ENCODE data around the gene SPIRE1.
"Not testable (repeated sequence)": the region's sequence is repeated elsewhere in the genome, so short reads cannot be mapped to it uniquely, and the experiment has no call there.

SPIRE1 gene

DNA sequence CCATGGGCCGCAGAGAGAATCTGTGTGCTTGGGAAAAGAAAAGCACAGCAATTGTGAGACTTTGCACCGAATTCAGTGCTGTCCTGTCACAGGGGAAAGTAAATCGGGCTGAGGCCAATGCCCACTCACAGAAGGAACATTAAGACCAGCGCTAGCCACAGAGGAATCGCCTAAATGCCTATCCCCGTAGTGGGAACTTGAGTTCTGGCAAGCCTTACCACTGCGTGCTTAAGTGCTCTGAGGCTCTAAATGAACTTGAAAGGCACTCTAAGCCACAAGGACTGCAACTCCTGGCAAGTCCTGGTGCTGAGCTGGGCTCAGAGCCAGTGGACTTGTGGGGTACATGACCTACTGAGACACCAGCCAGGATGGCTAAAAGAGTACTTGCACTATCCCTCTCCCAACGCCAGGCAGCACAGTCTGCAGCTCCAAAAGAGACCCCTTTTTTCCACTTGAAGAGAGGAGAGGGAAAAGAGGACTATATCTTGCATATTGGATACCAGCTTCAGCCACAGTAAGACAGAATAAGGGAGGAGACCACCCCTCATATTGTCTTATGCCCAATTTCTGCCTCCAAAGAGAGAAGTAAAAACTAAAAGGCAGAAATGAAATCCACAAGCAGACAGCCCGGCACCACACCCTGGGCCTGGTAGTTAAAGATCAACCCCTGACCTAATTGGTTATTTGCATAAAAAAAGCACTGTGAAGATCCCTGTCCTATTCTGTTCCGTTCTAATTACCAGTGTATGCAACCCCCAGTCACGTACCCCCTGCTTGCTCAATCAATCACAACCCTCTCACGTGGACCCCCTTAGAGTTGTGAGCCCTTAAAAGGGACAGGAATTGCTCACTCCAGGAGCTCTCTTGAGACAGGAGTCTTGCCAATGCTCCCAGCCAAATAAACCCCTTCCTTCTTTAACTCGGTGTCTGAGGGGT is 105.7 kb downstream of the SPIRE1 start:
- not testable (repeated sequence) for DNase-seq

DNA sequence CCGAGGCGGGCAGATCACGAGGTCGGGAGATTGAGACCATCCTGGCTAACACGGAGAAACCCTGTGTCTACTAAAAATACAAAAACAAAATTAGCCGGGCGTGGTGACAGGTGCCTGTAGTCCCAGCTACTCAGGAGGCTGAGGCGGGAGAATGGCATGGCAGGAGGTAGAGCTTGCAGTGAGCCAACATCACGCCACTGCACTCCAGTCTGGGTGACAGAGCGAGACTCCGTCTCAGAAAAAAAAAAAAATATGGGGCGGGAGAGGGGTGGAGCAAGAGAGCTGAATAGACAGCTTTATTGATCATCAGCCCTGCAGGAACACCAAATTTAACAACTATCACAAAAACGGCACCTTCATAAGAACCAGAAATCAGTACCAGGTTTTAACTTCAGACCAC is 106.4 kb downstream of the SPIRE1 start:
- not testable (repeated sequence) for DNase-seq

DNA sequence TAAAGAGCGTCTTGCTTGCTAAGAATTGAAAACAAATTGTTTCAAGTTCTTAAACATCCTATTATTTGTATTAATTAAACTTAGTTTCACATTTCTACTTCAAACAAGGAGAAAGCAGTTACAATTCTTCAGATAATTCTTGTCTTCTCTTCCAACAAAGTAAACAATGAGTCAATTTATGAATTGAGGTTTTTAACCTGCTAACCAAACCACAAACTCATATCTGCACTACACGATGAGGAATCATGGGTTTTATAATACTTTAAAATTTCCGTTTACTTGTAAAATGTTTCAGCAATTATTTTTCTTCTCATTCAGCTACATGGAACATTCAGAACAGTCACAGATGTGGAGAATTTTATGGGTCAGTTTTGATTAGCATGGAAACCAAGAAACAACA is 114.2 kb downstream of the SPIRE1 start:
- DNase-seq: no peak

DNA sequence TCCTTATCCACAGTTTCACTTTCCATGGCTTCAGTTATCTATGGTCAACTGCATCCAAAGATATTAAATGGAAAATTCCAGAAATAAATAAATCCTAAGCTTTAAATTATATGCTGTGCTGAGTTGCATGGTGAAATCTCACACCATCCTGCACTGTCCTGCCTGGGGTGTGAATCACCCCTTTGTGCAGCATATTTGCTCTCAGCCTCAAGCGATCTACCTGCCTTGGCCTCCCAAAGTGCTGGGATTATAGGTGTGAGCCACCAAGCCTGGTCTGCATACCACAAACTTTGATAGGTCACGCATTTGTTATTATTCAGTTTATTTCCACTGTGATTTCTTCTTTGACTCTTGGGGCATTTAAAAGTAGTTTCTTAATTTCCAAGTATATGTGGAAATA is 117.2 kb downstream of the SPIRE1 start:
- no peak for DNase-seq

DNA sequence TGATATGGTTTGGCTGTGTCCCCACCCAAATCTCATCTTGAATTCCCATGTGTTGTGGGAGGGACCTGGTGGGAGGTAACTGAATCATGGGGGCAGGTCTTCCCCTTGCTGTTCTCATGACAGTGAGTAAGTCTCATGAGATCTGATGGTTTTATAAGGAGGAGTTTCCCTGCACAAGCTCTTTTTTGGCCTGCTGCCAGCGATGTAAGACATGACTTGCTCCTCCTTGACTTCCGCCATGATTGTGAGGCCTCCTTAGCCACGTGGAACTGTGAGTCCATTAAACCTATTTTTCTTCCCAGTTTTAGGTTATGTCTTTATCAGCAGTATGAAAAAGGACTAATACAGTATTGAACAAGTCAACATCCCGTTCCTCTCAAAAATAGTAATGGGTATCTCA is 118.7 kb downstream of the SPIRE1 start:
- DNase-seq: not testable (repeated sequence)

DNA sequence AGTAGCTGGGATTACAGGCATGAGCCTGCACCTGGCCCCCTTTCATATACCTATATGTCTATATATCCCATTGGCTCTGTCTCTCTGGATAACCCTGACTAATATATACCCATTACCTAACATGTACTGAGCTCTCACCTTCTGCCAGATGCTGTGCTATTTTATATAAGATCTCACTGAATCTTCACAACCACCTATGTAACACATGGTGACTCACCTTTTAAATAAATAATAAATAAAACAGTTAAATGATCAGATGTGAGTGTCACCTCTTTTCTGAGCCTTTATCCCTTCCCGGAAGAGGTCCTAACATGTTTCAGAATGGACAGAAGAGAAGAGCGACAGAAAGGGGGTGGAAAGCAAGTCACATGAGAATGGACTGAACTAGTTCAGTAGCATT is 123.1 kb downstream of the SPIRE1 start:
- no peak for DNase-seq

DNA sequence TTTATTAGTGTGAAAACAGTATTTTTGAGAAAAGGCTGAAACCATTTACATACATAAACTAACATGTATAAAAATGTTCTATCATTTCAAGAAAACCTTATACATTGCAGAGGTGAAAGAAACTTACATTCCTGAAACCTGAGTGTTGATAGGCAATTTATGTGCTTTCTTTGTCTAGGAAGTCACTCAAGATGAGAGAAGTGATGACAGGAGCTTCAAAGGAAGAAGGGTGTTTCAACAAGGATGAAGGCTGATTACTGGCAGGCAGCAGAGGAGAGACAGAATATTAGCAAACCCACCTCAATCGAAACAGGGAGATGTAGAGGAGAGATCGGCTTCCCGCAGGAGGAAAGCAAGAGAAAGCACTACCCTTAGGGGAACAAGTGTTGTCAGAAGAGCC is 125.2 kb downstream of the SPIRE1 start:
- DNase-seq: no peak

DNA sequence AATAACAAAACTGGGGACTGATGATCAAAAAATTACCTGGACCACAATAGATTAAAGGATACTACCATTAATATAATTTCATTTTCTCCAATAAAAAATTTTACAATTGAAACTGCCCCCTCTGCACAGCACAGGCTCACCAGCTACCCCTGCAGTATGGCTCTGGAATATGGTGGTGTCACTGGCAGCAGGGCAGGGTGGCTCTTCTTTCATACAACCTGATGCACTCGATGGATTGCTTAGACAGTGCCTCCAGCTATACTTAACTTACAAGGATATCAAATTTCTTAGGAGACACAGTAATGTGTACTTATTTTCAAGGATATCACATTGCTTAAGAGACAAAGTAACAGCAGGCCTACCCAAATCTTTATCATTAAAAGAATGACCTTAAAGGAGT is 126.2 kb downstream of the SPIRE1 start:
- no peak for DNase-seq

DNA sequence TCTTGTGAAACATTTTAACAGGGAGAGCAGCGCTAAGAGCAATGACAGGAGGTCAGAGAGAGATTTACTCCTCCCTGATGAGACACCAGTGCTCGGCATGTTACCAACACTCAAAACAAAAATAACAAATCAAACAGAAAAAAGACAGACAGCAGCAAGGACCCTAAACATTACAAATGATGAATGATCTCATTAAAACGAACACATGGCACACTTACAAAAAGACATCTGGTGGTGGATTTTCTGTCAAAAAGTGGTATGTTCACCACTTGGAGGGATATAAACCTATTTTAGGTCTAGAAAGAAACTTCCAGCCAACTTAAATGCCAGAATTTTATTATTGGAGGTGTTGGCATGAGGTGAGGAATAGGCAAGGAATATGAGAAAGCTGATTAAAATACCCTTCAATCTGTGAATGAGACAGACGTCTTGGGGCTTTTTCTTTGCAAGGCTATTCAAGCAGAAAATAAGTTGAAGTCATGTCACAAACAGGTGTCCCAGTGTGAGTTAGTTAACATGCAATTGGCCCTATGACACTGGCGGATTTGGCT is 137.4 kb downstream of the SPIRE1 start:
- DNase-seq: no peak

DNA sequence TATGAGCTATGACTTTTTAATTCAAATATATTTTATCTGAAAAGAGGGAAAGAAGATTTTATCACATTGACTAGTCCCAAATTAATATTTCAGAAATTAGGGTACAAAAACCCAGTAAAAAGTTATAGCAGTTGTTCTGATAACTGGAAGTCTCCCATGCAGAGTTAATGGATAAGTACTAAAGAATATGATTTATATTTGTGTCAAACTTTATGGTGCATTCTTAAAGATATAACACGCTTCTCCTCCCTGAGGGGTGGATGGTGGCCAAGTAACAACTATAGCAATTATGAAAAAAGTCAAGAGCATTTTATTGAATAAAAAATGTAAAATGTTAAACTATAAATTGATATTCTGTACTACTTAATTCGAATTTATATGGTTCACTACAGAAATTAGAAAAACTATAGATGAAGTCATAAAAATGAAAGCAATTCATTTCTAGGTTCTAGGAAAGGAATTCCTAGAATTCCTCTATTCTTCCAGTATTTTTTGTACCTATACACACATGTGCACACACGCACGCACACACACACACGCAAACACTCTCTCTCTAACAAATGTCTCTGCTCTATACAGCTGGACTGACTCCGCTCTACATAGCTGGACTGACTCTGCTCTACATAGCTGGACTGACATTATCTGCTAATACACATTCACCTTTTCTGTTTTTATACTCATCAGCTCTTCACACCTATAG is 138.9 kb downstream of the SPIRE1 start:
- no peak for DNase-seq

DNA sequence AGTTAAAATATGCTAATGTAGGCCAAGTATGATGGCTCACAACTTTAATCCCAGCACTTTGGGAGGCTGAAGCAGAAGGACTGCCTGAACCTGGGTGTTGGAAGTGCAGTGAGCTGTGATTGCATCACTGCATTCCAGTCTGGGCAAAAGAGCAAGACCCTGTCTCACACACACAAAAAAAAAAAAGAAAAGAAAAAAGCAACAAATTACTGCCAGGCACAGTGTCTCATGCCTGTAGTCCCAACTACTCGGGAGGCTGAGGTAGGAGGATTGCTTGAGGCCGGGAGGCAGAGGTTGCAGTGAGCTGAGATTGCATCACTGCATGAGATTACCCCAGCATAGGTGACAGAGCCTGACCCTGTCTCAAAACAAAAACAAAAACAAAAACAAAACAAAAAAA is 139.6 kb downstream of the SPIRE1 start:
- DNase-seq: no peak

DNA sequence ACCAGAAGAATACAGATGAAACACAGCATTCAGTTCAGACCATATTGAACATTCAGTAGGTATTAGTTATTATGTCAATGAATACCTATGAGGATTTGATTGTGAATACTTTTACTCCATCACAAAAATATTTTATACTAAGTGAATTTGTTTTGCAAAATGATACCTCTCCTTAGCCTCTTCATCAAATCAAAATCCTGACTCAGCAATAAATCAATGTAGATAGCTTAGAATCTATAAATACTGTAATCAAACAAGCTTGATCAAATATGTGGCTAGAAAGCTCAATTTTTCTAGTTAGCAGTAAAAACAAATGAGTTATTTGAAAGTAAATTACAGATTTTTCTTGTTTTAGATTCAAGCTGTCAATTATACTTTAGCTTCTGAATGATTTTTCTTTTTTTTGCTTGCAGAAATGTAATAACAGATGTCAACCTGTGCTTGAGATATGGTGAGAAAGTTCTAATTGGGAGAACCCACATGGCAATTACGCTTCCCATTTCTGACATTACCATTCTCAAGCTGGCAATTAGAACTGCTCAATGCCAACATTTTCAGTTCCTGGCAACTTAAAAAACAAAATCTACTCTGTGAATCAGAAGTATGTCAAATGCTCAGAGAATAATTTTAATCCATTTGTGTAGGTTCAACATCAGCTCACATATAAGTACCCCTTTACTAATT is 140.6 kb downstream of the SPIRE1 start:
- DNase-seq: no peak

DNA sequence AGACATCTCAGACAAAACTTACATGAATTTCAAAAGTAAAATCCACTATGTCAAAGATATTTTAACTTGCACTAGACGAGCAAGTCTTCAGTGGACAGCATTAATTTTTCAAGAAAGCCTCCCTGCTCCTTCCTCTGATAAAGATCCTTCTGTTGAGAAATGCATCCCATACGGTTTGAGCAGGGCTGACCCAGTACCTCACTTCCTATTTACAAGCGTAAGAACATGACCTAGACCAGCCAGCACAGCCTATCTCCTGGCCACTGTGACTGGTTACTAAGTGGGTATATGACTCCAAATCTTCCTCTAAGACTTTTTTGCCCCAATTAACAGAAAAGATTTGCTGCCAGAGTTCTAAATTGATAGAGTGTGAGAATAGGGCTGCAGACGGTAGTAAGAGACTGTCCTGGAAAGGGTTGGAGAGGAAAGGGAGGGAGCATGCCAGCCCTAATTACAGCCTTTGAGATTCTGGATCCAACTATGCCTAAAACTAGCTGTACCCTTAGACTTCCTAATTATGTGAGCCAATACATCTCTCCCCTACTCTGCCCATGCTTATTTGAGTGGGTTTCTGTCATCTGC is 141.8 kb downstream of the SPIRE1 start:
- DNase-seq: no peak

DNA sequence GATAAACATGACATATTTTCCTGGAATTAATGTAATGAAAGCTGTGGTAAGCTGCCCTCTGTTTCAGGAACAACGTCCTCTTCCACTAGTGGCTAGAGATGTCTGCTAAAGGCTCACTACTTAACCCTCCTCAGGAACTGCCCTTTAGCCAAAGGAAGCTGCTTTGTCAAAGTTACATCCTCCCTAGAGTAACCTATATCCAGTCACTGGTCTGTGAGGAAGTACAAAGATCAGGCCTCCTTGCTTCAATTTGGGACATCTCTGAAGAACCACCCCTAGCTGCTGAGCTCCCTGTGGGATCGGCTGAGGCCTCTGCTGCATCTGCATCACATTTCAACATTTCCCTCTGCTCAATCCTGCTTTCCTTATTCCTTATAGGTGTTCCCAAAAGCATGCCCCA is 142.4 kb downstream of the SPIRE1 start:
- DNase-seq: no peak

DNA sequence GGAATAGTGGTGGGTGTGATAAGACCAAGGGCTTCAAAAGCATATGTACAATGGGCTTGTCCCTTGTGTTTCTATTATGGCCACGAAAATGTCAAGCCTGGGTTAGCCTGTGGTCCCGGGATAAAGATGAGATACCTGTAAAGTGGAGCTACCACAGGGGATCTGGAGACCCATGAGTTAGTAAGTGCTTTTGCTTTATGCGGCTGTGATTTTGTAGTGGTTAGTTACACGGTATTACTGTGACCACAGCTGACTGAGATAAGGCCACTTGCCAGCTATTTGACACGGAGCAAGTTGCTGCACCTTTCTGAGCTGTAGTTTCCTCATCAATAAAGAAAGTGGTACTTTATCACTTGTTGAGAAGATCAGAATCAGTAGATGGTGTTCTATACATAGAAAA is 150.9 kb downstream of the SPIRE1 start:
- no peak for DNase-seq

DNA sequence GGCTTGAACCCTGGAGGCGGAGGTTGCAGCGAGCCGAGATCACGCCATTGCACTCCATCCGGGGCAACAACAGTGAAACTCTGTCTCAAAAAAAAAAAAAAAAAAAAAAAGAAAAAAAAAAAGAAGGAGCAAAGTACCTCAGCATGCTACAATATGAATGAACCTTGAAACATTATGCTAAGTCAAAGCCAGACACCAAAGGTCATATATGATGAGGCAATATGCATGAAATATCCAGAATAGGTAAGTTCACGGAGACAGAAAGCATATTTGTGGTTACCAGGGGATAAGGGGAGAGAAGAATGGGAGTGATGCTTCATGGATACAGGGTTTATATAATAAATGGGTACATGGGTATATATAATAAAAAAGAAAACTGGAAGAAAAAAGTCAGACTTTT is 156.9 kb downstream of the SPIRE1 start:
- no peak for DNase-seq

DNA sequence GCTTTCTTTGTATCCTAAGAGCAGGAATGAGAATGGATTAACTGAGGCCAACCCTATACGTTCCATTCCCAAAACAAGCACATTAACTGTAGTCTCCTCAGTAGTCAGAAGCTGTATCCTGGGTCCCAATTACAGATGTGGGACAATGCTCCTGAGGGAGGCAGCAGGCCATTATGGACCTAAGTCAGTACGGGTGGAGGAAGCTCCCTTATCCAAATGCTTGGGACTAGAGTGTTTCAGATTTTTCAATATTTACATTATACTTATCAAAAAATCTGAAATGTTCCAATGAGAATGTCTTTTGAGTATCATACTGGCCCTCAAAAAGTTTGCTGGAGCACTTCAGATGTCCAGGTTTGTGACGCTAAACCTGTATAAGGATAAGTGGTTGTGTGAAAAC is 160.1 kb downstream of the SPIRE1 start:
- no peak for DNase-seq

DNA sequence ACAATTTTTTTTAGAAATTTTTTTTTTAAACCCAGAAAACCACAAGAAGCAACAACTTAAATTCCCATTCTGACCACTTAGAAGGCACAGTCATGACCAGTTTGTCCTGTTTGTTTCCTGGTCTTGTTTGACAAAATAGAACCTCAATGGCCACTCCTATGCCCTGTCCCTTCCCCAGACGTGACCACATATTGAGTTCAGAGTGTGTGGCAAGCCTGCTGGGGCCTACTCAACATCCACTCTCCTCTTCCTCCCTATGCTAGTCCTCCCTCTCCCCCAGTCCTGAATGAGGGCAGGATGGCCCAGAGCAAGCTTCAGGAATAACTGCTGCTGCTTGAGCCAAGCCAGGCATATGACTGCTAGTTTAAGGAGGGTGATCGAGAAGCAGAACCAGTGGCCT is 160.6 kb downstream of the SPIRE1 start:
- DNase-seq: no peak

DNA sequence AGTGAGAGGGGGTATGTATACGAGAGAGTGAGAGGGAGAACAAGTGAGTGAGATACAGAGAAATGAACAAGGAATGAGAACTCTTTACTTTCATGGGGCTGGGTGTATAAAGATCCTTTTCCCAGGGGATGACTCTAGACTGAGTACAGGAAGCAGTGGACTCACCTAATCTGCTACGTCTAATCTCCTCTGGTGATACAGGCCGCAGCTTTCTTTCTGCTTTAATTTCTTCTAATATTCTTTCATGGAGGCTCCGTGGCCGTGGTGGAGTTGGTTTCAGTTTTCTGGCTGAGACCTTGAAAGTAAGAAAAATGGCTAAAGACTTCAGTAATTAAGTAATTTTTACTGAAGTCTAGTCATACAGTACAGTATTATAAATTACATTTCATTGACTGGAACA is 165.0 kb downstream of the SPIRE1 start:
- no peak for DNase-seq

DNA sequence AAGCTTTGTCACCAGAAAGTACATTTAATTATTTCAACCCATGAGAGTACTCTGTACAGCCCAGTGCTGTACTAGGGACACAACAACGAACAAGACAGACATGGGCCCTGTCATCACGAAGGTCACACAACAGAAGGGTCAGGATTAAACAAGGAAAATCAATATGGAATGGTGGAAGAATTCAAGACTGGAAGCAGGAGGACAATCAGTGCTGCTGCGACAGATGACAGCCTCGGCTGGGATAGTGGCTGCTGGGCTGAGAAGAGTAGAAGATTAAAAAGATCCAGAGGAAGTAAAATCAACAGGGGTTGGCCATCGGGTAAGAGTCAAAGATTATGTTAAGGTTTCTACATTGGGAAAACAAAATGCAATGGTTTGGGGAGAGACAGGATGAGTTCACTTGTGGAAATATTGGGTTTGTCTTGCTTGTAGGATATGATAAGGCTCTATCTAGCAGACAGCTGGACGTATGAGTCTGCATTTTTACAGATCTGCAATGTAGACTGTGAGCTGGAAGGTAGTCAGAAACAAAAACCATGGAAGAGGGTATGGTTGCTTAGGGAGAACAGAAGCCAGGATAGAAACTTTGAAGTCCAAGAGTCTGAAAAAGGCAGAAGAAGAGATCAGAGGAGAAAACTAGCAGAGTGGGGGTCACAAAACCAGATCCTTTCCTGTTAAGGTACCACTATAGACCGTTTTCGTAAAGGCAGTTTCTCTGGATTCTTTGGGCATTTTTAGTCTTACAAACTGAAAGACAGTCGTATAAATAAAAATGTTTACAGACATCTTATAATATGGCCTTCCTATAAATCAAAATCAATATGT is 166.1 kb downstream of the SPIRE1 start:
- no peak for DNase-seq

DNA sequence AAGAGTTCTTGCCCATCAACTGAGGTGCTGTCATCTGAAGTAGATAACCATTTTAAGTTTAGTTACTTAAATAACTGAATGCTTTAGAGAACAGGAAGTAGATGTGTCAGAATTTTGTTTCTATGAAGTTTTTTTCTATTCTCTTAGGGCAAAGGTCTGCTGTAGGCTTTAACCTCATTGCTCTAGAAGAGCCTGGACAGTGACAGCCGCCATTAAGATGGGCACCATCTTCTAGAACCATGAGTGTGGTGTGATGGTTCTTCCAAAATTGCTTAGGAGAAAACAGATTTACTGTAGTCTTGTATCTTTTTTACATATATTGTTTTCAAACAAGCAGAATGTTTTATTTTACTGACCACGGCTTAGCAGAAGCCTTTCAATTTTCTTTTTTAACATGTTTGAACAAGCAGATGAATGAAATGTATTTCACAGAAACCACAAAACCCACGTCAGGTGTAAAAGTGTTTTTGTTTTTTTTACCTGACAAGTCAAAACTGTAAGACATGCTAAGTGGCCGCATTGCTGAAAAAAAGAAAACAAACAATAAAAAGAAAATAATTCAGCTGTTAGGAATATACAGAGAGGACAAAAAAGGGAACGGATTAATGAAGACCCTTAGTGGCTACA is 172.3 kb downstream of the SPIRE1 start:
- no peak for DNase-seq

DNA sequence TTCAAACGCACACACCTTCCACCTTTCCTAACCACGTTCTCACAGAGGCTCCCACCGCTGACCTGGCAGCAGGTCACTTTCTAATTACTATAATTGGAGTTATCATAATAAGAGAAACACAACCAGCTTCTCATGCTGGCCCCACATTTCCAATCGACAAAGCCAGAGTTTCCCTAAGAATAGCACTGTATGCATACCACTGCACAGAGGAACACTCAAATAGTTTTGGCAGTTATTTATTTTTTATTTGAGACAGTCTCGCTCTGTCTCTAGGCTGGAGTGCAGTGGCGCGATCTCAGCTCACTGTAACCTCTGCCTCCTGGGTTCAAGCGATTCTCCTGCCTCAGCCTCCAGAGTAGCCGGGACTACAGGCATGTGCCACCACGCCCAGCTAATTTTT is 176.0 kb downstream of the SPIRE1 start:
- DNase-seq: not testable (repeated sequence)

Measured in SHP77 treated with DMSO at 0.1 percent for 48 hours (cell line).